Heart right ventricle (tissue), 16 donors: ENCODE results near the gene EFTUD2. TPM values are rescaled to one million over a fixed set of nuclear protein-coding genes. Genes with fewer than 3 reads are reported as not detected.
A peak's percentile ranks its signal among the peaks of the same experiment; 100 is the strongest.
"Not testable (repeated sequence)": the region's sequence is repeated elsewhere in the genome, so short reads cannot be mapped to it uniquely, and the experiment has no call there.

Source experiments
- ATAC-seq, 8 donors: fragments of 200-7000 bp; cut with Tn5 transposase; one replicate each; pipeline ENCODE4 v1.9.1; 2020; ENCODE audit warnings: mild to moderate bottlenecking in 8 of 8, moderate library complexity in 8 of 8, moderate number of reproducible peaks in 1 of 8
- DNase-seq, 2 donors: peaks; one replicate each; pipeline ENCODE4 v3.0.0-alpha.2; 2020
- H3K27ac ChIP-seq, 10 donors: fragments of 200-600 bp; sonication (generic) in 2 of 10; one replicate each; pipeline versions ENCODE4 v1.5.0 to v1.8.0; 2020 to 2022; ENCODE audit warnings: mild to moderate bottlenecking in 3 of 10
- H3K27me3 ChIP-seq, 7 donors: fragments of 200-600 bp; one replicate each; pipeline ENCODE4 v1.8.0; 2021 to 2022; ENCODE audit warnings: mild to moderate bottlenecking in 2 of 7
- H3K36me3 ChIP-seq, 9 donors: fragments of 200-600 bp; sonication (generic) in 1 of 9; one replicate each; pipeline versions ENCODE4 v1.5.0 to v1.8.0; 2020 to 2022; ENCODE audit warnings: mild to moderate bottlenecking in 2 of 9
- H3K4me1 ChIP-seq, 9 donors: fragments of 200-600 bp; sonication (generic) in 1 of 9; one replicate each; pipeline versions ENCODE4 v1.5.0 to v1.8.0; 2020 to 2022; ENCODE audit warnings: mild to moderate bottlenecking in 4 of 9
- H3K4me3 ChIP-seq, 10 donors: fragments of 200-600 bp; sonication (generic) in 2 of 10; one replicate each; pipeline versions ENCODE4 v1.5.0 to v1.8.0; 2020 to 2022; ENCODE audit warnings: mild to moderate bottlenecking in 7 of 10, moderate library complexity in 2 of 10
- H3K9me3 ChIP-seq, 11 donors: fragments of 200-600 bp in 10 of 11; sonication (generic) in 2 of 11; one replicate each; pipeline versions ENCODE4 v1.5.0 to v1.8.0; 2013 to 2022; ENCODE audit warnings: mild to moderate bottlenecking in 2 of 11, control low read depth in 1 of 11, moderate library complexity in 1 of 11
- CTCF ChIP-seq, 9 donors: fragments of 200-600 bp; sonication (generic) in 2 of 9; IDR thresholded peaks; one replicate each; pipeline versions ENCODE4 v1.5.0 to v1.8.0; 2021 to 2022; ENCODE audit warnings: antibody characterized with exemption in 9 of 9, mild to moderate bottlenecking in 5 of 9, moderate library complexity in 1 of 9
- WGBS, 2 donors: extraction: QIAGEN DNeasy Blood & Tissue Kit; methylation state at CpG; one replicate each; pipeline ENCODE4 v1.1.7; 2013; ENCODE audit warnings: inconsistent platforms in 1 of 2; 5-methylcytosine and 5-hydroxymethylcytosine counted together
- intact Hi-C, 10 donors: fragments of 100-400 bp; cut with DNase I; formaldehyde crosslinking; loops; one replicate each; pipeline versions ENCODE4 v1.11.1 to v1.14.2; 2022
- polyA plus RNA-seq, 2 donors: library from polyadenylated mRNA; stranded (reverse); fragments of 200-250 nt; gene quantifications; one replicate each; pipeline ENCODE4 v1.2.3, GENCODE V29; 2013
- total RNA-seq, 10 donors: library from RNA; stranded (reverse); fragmentation: NEBNext Ultra II Directional in 3 of 10; extraction: Animal tissue kit (Norgen Biotek cat#: 25700) in 3 of 10; gene quantifications; one replicate each; pipeline versions ENCODE4 v1.2.1 to v1.2.4, GENCODE V29; 2021 to 2023
- donor health status: Arrhythmogenic right ventricular cardiomyopathy.
- donor health status: ischemic (EF 13 %, LVEDD 7.1; RV severe dilation, severe dysfunction).
- donor health status: healthy with polysubstance abuse.
- donor health status: DM: no; HTN: yes; CAD: no.
- donor health status: DM: no; HTN: no; CAD: no.
- donor health status: ischemic (EF 25% LVEDD 6.9; RV normal size, moderate dysfunction).
- donor health status: ischemic (EF 25% LVEDD 5.7; RV mildly dilated, moderate dysfunction).
- donor health status: healthy.
- donor health status: DM: yes; HTN: yes; CAD: no.
- donor health status: Ischemic cardiomyopathy.
- donor health status: ischemic (EF 35%, LVEDD 5.7; RV mildly dilated, moderate dysfunction).
- donor health status: nonischemic (EF 11% LVEDD 7.7; RV severe dilation, severe dysfunction).
- donor health status: DM: yes; HTN: yes; CAD: no.
- donor health status: PGD.
- donor health status: ischemic (EF 29% LVEDD 5.4; RV normal size, mild dysfunction).
- donor health status: nonischemic (EF 23%, LVEDD 6.1; RV moderate dilation, normal function).

The EFTUD2 gene
- total and polyA plus RNA-seq, 12 donors = 21.6 to 78.2 (median 61.5) TPM

GRCh38 chr17:44827863-44828262 is 71.4 kb downstream of the EFTUD2 start:
- no peaks in the 10 kb centered on the region for H3K36me3 ChIP-seq
- 52 to 53% methylated on average over 1 of the region's 1 CpG for WGBS, 2 donors
- H3K9me3 ChIP-seq = no peaks in the 10 kb centered on the region
- peak overlapping the region in 7 of 10 donors; percentile 70 to 86 (median 81) for H3K4me3 ChIP-seq
- peaks cover 0 to 80% (median 15%) of the 10 kb centered on the region in 7 donors for H3K27me3 ChIP-seq
- intact Hi-C loops = loop anchor here in 2 of 10 donors (2.0 to 5.0 kb wide), 2 partner anchors 41 to 47 kb away; no protein-coding TSS in a partner anchor
- no peak for TF ChIP-seq CTCF (IDR thresholded peaks at IDR 0.05)
- ATAC-seq (no peak), DNase-seq (no peak)
- peaks cover 0 to 37% (median 17%) of the 10 kb centered on the region in 9 donors for H3K4me1 ChIP-seq
- H3K27ac ChIP-seq = peak overlapping the region in 4 of 10 donors; percentile 26 to 94 (median 92)

GRCh38 chr17:44826123-44826790 is 73.0 kb downstream of the EFTUD2 start:
- H3K4me1 ChIP-seq = peaks cover 0 to 41% (median 20%) of the 10 kb centered on the region in 9 donors
- no peak for ATAC-seq

DNA sequence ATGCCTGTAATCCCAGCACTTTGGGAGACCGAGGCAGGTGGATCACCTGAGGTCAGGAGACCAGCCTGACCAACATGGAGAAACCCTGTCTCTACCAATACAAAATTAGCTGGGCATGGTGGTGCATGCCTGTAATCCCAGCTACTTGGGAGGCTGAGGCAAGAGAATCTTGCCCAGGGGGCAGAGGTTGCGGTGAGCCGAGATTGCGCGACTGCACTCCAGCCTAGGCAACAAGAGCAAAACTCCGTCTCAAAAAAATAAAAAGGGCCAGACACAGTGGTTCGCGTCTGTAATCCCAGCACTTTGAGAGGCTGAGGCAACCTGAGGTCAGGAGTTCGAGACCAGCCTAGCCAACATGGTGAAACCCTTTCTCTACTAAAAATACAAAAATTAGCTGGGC is 74.0 kb downstream of the EFTUD2 start:
- not testable (repeated sequence) for ATAC-seq, H3K27ac ChIP-seq, H3K36me3 ChIP-seq, H3K4me3 ChIP-seq, DNase-seq, H3K9me3 ChIP-seq
- H3K4me1 ChIP-seq = peaks cover 0 to 45% (median 21%) of the 10 kb centered on the region in 9 donors
- intact Hi-C loops = loop anchor here in 1 of 10 donors (5.0 kb wide), 1 partner anchor 38 kb away; no protein-coding TSS in a partner anchor
- H3K27me3 ChIP-seq = peaks cover 0 to 55% (median 11%) of the 10 kb centered on the region in 7 donors
- WGBS, 2 donors = 95 to 97% methylated on average over 9 of the region's 9 CpGs

More at GRCh38 chr17:44826123-44826790, 73.0 kb downstream of the EFTUD2 start:
- H3K4me3 ChIP-seq = peak overlapping the region in 2 of 10 donors; percentile 84 to 86
- DNase-seq = no peak
- H3K27ac ChIP-seq = peak overlapping the region in 3 of 10 donors; percentile 1 to 35 (median 1)
- H3K27me3 ChIP-seq = peaks cover 0 to 64% (median 15%) of the 10 kb centered on the region in 7 donors
- no peaks in the 10 kb centered on the region for H3K9me3 ChIP-seq
- H3K36me3 ChIP-seq = no peaks in the 10 kb centered on the region
- WGBS, 2 donors = 84 to 85% methylated on average over 15 of the region's 15 CpGs
- intact Hi-C loops = loop anchor here in 1 of 10 donors (5.0 kb wide), 1 partner anchor 39 kb away; no protein-coding TSS in a partner anchor
- no peak for TF ChIP-seq CTCF (IDR thresholded peaks at IDR 0.05)

DNA sequence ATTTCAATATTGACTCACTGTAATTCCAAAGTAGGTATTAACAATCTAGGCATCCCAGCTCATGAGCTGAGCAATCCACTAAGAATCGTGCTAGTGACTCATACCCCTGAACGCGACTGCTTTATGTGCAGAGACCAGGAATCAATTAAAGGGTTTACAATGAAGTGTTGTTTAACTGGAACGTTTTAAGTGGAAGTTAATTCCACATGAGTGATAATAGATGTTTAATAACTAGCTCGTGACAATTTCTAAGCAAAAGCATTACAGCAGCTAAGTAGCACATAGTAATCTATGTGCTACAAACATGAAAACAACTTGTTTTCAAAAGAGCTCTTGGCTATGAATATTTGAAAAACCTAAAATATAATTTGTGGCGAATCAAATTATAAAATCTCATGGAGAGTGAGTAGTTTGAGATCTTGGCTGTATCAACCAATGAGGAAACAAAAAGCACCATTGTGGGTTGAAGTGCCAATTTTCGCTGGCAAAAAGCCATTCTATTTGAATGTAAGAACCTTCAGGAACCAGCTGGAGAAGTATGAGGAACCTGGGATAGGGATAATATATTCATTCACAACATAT is 78.5 kb downstream of the EFTUD2 start:
- peaks cover 0 to 38% (median 10%) of the 10 kb centered on the region in 9 donors for H3K4me1 ChIP-seq
- H3K9me3 ChIP-seq = no peaks in the 10 kb centered on the region
- H3K27ac ChIP-seq = peak overlapping the region in 1 of 10 donors; percentile 38
- no peak overlapping the region for H3K4me3 ChIP-seq
- peaks cover 0 to 17% (median 1%) of the 10 kb centered on the region in 7 donors for H3K27me3 ChIP-seq
- intact Hi-C loops = no loop called here
- WGBS, 2 donors = 27 to 36% methylated on average over 7 of the region's 7 CpGs
- DNase-seq (no peak), ATAC-seq (peak in 2 of 8 donors; percentile 62 to 72)
- no peaks in the 10 kb centered on the region for H3K36me3 ChIP-seq
- TF ChIP-seq CTCF (IDR thresholded peaks at IDR 0.05) = no peak

DNA sequence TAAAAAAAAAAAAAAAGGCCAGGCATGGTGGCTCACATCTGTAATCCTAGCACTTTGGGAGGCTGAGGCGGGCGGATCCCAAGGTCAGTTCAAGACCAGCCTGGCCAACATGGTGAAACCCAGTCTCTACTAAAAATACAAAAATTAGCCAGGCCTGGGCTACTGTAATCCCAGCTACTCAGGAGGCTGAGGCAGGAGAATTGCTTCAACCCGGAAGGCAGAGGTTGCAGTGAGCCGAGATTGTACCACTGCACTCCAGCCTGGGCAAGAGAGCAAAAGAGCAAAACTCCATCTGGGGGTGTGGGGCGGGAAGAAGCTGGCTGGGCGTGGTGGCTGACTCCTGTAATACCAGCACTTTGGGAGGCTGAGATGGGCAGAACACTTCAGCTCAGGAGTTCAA is 80.7 kb downstream of the EFTUD2 start:
- ATAC-seq, H3K27ac ChIP-seq, intact Hi-C loops, H3K4me3 ChIP-seq, H3K36me3 ChIP-seq, H3K9me3 ChIP-seq, H3K27me3 ChIP-seq, DNase-seq: not testable (repeated sequence)
- 90 to 91% methylated on average over 6 of the region's 6 CpGs for WGBS, 2 donors
- H3K4me1 ChIP-seq = peaks cover 0 to 46% (median 10%) of the 10 kb centered on the region in 9 donors
